ENCODE results near the gene CXorf38. TPM values are rescaled to one million over a fixed set of nuclear protein-coding genes. Genes with fewer than 3 reads are reported as not detected.
A peak's percentile ranks its signal among the peaks of the same experiment; 100 is the strongest.
"Not testable (repeated sequence)": the region's sequence is repeated elsewhere in the genome, so short reads cannot be mapped to it uniquely, and the experiment has no call there.

Gene CXorf38
- total RNA-seq, 6 experiments from 2014 or later = 10.6 to 11.6 (median 11.2) TPM

DNA sequence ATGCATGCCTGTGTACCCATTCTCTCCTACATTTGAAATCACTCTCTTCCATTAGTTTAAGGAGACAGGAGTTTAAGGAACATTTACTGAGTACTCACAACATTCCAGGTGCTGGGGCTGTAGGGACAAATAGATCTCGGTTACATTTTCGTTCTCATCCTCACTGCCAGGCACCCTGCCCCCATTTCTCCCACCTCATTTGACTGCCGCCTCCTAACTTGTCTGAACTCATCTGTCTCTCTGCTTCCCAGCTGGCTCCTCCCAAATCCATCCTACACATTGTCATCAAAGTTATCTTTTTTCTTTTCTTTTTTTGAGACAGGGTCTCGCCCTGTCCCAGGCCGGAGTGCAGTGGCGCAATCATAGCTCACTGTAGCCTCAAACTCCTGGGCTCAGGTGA lies 43.9 kb downstream of the CXorf38 start:
- peaks cover 22% of the 10 kb centered on the region for H3K36me3 Mint-ChIP-seq (ENCODE audit: low read depth)
- no peak overlapping the region for H3K27ac Mint-ChIP-seq

GRCh38 chrX:40589616-40590321 lies 57.6 kb downstream of the CXorf38 start:
- not testable (repeated sequence) for H3K27me3 Mint-ChIP-seq (ENCODE audit: insufficient read depth); H3K27ac Mint-ChIP-seq; DNase-seq; H3K4me3 Mint-ChIP-seq; H3K9me3 Mint-ChIP-seq
- Mint-ChIP-seq H3K36me3 (ENCODE audit: low read depth) (peaks cover 12% of the 10 kb centered on the region), H3K4me1 (ENCODE audit: low read depth) (peaks cover 21% of the 10 kb centered on the region)

More for the DNA sequence above, 43.9 kb downstream of the CXorf38 start:
- DNase-seq = no peak
- H3K27me3 Mint-ChIP-seq (ENCODE audit: insufficient read depth) = no peaks in the 10 kb centered on the region
- no peak overlapping the region for H3K4me3 Mint-ChIP-seq
- TF ChIP-seq, protein P1, sequence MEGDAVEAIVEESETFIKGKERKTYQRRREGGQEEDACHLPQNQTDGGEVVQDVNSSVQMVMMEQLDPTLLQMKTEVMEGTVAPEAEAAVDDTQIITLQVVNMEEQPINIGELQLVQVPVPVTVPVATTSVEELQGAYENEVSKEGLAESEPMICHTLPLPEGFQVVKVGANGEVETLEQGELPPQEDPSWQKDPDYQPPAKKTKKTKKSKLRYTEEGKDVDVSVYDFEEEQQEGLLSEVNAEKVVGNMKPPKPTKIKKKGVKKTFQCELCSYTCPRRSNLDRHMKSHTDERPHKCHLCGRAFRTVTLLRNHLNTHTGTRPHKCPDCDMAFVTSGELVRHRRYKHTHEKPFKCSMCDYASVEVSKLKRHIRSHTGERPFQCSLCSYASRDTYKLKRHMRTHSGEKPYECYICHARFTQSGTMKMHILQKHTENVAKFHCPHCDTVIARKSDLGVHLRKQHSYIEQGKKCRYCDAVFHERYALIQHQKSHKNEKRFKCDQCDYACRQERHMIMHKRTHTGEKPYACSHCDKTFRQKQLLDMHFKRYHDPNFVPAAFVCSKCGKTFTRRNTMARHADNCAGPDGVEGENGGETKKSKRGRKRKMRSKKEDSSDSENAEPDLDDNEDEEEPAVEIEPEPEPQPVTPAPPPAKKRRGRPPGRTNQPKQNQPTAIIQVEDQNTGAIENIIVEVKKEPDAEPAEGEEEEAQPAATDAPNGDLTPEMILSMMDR (IDR thresholded peaks at IDR 0.05) = no peak
- no peaks in the 10 kb centered on the region for H3K9me3 Mint-ChIP-seq
- H3K4me1 Mint-ChIP-seq (ENCODE audit: low read depth) = no peaks in the 10 kb centered on the region; the same call in 1 of the 2 replicates

DNA sequence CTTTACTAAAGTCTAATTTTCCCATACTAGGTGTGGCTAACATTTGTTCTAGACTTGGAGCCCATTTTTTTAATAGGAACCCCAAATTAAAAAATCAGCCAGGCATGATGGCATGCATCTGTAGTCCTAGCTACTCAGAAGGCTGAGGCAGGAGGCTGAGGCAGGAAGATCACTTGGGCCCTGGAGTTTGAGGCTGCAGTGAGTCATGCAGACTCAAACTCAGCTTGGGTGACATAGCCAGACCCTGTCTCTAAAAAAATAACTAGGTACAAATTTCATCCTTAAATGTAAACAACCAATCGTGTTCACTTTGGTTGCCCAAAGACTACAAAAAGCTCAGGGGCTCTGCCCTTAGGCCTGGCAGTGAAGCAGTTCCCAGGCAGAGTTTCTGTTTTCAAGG lies 59.7 kb downstream of the CXorf38 start:
- not testable (repeated sequence) for H3K27me3 Mint-ChIP-seq (ENCODE audit: insufficient read depth); H3K36me3 Mint-ChIP-seq (ENCODE audit: low read depth); H3K4me3 Mint-ChIP-seq; H3K9me3 Mint-ChIP-seq; H3K27ac Mint-ChIP-seq; DNase-seq
- peaks cover 20% of the 10 kb centered on the region for H3K4me1 Mint-ChIP-seq (ENCODE audit: low read depth)

GRCh38 chrX:40582811-40583210 lies 64.5 kb downstream of the CXorf38 start:
- Mint-ChIP-seq H3K4me1 (ENCODE audit: low read depth) (peaks cover 28% of the 10 kb centered on the region), H3K27ac (no peak overlapping the region), H3K36me3 (ENCODE audit: low read depth) (no peaks in the 10 kb centered on the region), H3K4me3 (no peak overlapping the region; the same call in none of the 2 replicates), H3K27me3 (ENCODE audit: insufficient read depth) (no peaks in the 10 kb centered on the region; the same call in 1 of the 2 replicates), H3K9me3 (no peaks in the 10 kb centered on the region)
- no peak for DNase-seq
- TF ChIP-seq, protein P1 (IDR thresholded peaks at IDR 0.05) = no peak

DNA sequence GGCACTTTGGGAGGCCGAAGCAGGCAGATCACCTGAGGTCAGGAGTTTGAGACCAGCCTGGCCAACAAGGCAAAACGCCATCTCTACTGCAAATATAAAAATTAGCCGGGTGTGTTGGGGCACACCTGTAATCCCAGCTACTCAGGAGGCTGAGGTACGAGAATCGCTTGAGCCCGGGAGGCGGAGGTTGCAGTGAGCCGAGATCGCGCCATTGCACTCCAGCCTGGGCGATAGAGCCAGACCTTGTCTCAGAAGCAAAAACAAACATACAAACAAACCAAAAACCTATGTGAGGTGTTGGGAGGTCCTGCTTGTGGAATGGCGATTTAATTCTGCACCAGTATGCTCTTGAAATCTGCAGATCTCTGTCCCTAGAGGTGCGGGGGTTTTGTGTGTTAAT lies 65.2 kb downstream of the CXorf38 start:
- not testable (repeated sequence) for H3K27me3 Mint-ChIP-seq (ENCODE audit: insufficient read depth)

GRCh38 chrX:40581336-40581920 lies 65.9 kb downstream of the CXorf38 start:
- TF ChIP-seq, protein P1 (IDR thresholded peaks at IDR 0.05) = no peak
- Mint-ChIP-seq H3K9me3 (no peaks in the 10 kb centered on the region), H3K4me3 (peak overlapping the region; percentile 85), H3K36me3 (ENCODE audit: low read depth) (no peaks in the 10 kb centered on the region), H3K4me1 (ENCODE audit: low read depth) (peaks cover 23% of the 10 kb centered on the region), H3K27ac (peak overlapping the region; percentile 72), H3K27me3 (ENCODE audit: insufficient read depth) (no peaks in the 10 kb centered on the region; the same call in 1 of the 2 replicates)
- peak; percentile 8 for DNase-seq

More for the DNA sequence above, 65.2 kb downstream of the CXorf38 start:
- H3K4me3 Mint-ChIP-seq = peak overlapping the region; percentile 85
- H3K9me3 Mint-ChIP-seq; H3K36me3 Mint-ChIP-seq (ENCODE audit: low read depth); H3K27ac Mint-ChIP-seq; DNase-seq: not testable (repeated sequence)
- peaks cover 23% of the 10 kb centered on the region for H3K4me1 Mint-ChIP-seq (ENCODE audit: low read depth)

Measured in HFFc6 (cell line).